Measurements from ENCODE around the gene FBLN5.

The FBLN5 gene

GRCh38 chr14:91931478-91932088, 15.9 kb downstream of the FBLN5 start:
- Histone ChIP-seq H3K4me1 (ENCODE audit: control insufficient read depth, low read length) (no peaks in the 10 kb centered on the region), H4K20me1 (ENCODE audit: control insufficient read depth, insufficient read depth, low read depth, low read length) (no peaks in the 10 kb centered on the region), H3K9me3 (ENCODE audit: control insufficient read depth, insufficient read depth, low read length) (no peaks in the 10 kb centered on the region), H3K9me2 (replicated peaks; ENCODE audit: control insufficient read depth, low read length) (no peaks in the 10 kb centered on the region), H3K27me3 (ENCODE audit: control insufficient read depth, low read length) (no peaks in the 10 kb centered on the region), H3K27ac (ENCODE audit: low read depth, low read length) (no peak overlapping the region), H3K36me3 (ENCODE audit: control insufficient read depth, low read length) (no peaks in the 10 kb centered on the region), H3K4me3 (ENCODE audit: low read length) (no peak overlapping the region), H3K79me2 (ENCODE audit: control insufficient read depth, low read length) (no peaks in the 10 kb centered on the region), H3K4me2 (ENCODE audit: low read length) (no peak overlapping the region), H3F3A (ENCODE audit: control insufficient read depth, insufficient read depth) (no peaks in the 10 kb centered on the region)
- TF ChIP-seq, protein P1, sequence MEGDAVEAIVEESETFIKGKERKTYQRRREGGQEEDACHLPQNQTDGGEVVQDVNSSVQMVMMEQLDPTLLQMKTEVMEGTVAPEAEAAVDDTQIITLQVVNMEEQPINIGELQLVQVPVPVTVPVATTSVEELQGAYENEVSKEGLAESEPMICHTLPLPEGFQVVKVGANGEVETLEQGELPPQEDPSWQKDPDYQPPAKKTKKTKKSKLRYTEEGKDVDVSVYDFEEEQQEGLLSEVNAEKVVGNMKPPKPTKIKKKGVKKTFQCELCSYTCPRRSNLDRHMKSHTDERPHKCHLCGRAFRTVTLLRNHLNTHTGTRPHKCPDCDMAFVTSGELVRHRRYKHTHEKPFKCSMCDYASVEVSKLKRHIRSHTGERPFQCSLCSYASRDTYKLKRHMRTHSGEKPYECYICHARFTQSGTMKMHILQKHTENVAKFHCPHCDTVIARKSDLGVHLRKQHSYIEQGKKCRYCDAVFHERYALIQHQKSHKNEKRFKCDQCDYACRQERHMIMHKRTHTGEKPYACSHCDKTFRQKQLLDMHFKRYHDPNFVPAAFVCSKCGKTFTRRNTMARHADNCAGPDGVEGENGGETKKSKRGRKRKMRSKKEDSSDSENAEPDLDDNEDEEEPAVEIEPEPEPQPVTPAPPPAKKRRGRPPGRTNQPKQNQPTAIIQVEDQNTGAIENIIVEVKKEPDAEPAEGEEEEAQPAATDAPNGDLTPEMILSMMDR (IDR thresholded peaks at IDR 0.05; ENCODE audit: low read depth, low read length, poor library complexity, severe bottlenecking): no peak
- no peak for TF ChIP-seq EZH2phosphoT487 (IDR thresholded peaks at IDR 0.05; ENCODE audit: borderline replicate concordance, low read length)

- H4K20me1 ChIP-seq (ENCODE audit: control insufficient read depth, insufficient read depth, low read depth, low read length): no peaks in the 10 kb centered on the region
- H3K4me3 ChIP-seq (ENCODE audit: low read length): no peak overlapping the region
- H3K9me2 ChIP-seq (replicated peaks; ENCODE audit: control insufficient read depth, low read length): no peaks in the 10 kb centered on the region
- no peak overlapping the region for H3K4me2 ChIP-seq (ENCODE audit: low read length)
- TF ChIP-seq EZH2phosphoT487 (IDR thresholded peaks at IDR 0.05; ENCODE audit: borderline replicate concordance, low read length): no peak
- TF ChIP-seq, protein P1 (IDR thresholded peaks at IDR 0.05; ENCODE audit: low read depth, low read length, poor library complexity, severe bottlenecking): no peak
- H3K9me3 ChIP-seq (ENCODE audit: control insufficient read depth, insufficient read depth, low read length): no peaks in the 10 kb centered on the region
- no peaks in the 10 kb centered on the region for H3K36me3 ChIP-seq (ENCODE audit: control insufficient read depth, low read length)
- no peaks in the 10 kb centered on the region for H3F3A ChIP-seq (ENCODE audit: control insufficient read depth, insufficient read depth)
- no peak overlapping the region for H3K27ac ChIP-seq (ENCODE audit: low read depth, low read length)
- H3K27me3 ChIP-seq (ENCODE audit: control insufficient read depth, low read length): no peaks in the 10 kb centered on the region
- H3K79me2 ChIP-seq (ENCODE audit: control insufficient read depth, low read length): no peaks in the 10 kb centered on the region
- H3K4me1 ChIP-seq (ENCODE audit: control insufficient read depth, low read length): no peaks in the 10 kb centered on the region
Observed at GRCh38 chr14:91929700-91930099, 17.8 kb downstream of the FBLN5 start.

- no peaks in the 10 kb centered on the region for H3K9me3 ChIP-seq (ENCODE audit: control insufficient read depth, insufficient read depth, low read length)
- no peaks in the 10 kb centered on the region for H3K79me2 ChIP-seq (ENCODE audit: control insufficient read depth, low read length)
- H3K4me2 ChIP-seq (ENCODE audit: low read length): no peak overlapping the region
- H3K4me3 ChIP-seq (ENCODE audit: low read length): no peak overlapping the region
- TF ChIP-seq, protein P1 (IDR thresholded peaks at IDR 0.05; ENCODE audit: low read depth, low read length, poor library complexity, severe bottlenecking): no peak
- no peak for TF ChIP-seq EZH2phosphoT487 (IDR thresholded peaks at IDR 0.05; ENCODE audit: borderline replicate concordance, low read length)
- no peaks in the 10 kb centered on the region for H4K20me1 ChIP-seq (ENCODE audit: control insufficient read depth, insufficient read depth, low read depth, low read length)
- H3K4me1 ChIP-seq (ENCODE audit: control insufficient read depth, low read length): no peaks in the 10 kb centered on the region
- H3K9me2 ChIP-seq (replicated peaks; ENCODE audit: control insufficient read depth, low read length): no peaks in the 10 kb centered on the region
- H3F3A ChIP-seq (ENCODE audit: control insufficient read depth, insufficient read depth): no peaks in the 10 kb centered on the region
- no peaks in the 10 kb centered on the region for H3K36me3 ChIP-seq (ENCODE audit: control insufficient read depth, low read length)
- H3K27me3 ChIP-seq (ENCODE audit: control insufficient read depth, low read length): no peaks in the 10 kb centered on the region
- H3K27ac ChIP-seq (ENCODE audit: low read depth, low read length): no peak overlapping the region
Observed at GRCh38 chr14:91927800-91928199, 19.7 kb downstream of the FBLN5 start.
